Neural cell (in vitro differentiated cells): ENCODE data around the gene CD84. TPM values are rescaled to one million over a fixed set of nuclear protein-coding genes. Genes with fewer than 3 reads are reported as not detected.
"Not testable (repeated sequence)": the region's sequence is repeated elsewhere in the genome, so short reads cannot be mapped to it uniquely, and the experiment has no call there.

Experiments used
- H2AFZ ChIP-seq: fragments of 200-600, 300-800 bp; sonication (generic), shearing (Covaris generic); 2 replicates; pipeline ENCODE4 v1.6.0; 2014; ENCODE audit warnings: low read depth, mild to moderate bottlenecking, antibody characterized with exemption, low read length, moderate library complexity
- H3F3A ChIP-seq: fragments of 200-600 bp; shearing (Covaris generic); 2 replicates; pipeline ENCODE4 v1.6.1; 2016; ENCODE audit warnings: mild to moderate bottlenecking, moderate library complexity, mixed read lengths, antibody characterized with exemption, low read length; ENCODE audit not compliant: insufficient read depth, poor library complexity, severe bottlenecking
- H3K27ac ChIP-seq: fragments of 200-600, 300-800 bp; sonication (generic), shearing (Covaris generic); 2 replicates; pipeline ENCODE4 v1.5.1; 2014; ENCODE audit warnings: mild to moderate bottlenecking, low read length, moderate library complexity
- H3K27me3 ChIP-seq: fragments of 300-800, 200-600 bp; sonication (generic), shearing (Covaris generic); 2 replicates; pipeline ENCODE4 v1.6.0; 2014; ENCODE audit warnings: mild to moderate bottlenecking, low read depth, low read length, moderate library complexity; ENCODE audit not compliant: insufficient read depth
- H3K36me3 ChIP-seq: fragments of 300-800, 200-600 bp; sonication (generic), shearing (Covaris generic); 2 replicates; pipeline ENCODE4 v1.5.1; 2014; ENCODE audit warnings: mild to moderate bottlenecking, antibody characterized with exemption, low read length, moderate library complexity; ENCODE audit not compliant: insufficient read depth
- H3K4me2 ChIP-seq: fragments of 300-800, 200-600 bp; sonication (generic), shearing (Covaris generic); 2 replicates; pipeline ENCODE4 v1.6.0; 2014; ENCODE audit warnings: mild to moderate bottlenecking, low read length
- H3K4me3 ChIP-seq: fragments of 300-800, 200-600 bp; sonication (generic), shearing (Covaris generic); 2 replicates; pipeline ENCODE4 v1.5.1; 2014; ENCODE audit warnings: mild to moderate bottlenecking, low read length, moderate library complexity
- H3K79me2 ChIP-seq: fragments of 200-600 bp; shearing (Covaris generic); replicated peaks from 2 replicates; pipeline ENCODE4 v1.6.0; 2014; ENCODE audit warnings: mild to moderate bottlenecking, low read length, moderate library complexity; ENCODE audit not compliant: insufficient read depth
- H3K9ac ChIP-seq: fragments of 300-800, 200-600 bp; sonication (generic), shearing (Covaris generic); 2 replicates; pipeline ENCODE4 v1.6.1; 2016; ENCODE audit warnings: mild to moderate bottlenecking, low read length, mixed read lengths
- H3K9me2 ChIP-seq: fragments of 200-600 bp; shearing (Covaris generic); 2 replicates; pipeline ENCODE4 v1.6.1; 2016; ENCODE audit warnings: mild to moderate bottlenecking, low read length, mixed read lengths; ENCODE audit not compliant: insufficient read depth
- H3K9me3 ChIP-seq: fragments of 200-600, 300-800 bp; sonication (generic), shearing (Covaris generic); 2 replicates; pipeline ENCODE4 v1.6.1; 2016; ENCODE audit warnings: mild to moderate bottlenecking, mixed run types, low read length, moderate library complexity, mixed read lengths
- H4K20me1 ChIP-seq: fragments of 200-600 bp; shearing (Covaris generic); 2 replicates; pipeline ENCODE4 v1.6.1; 2016; ENCODE audit warnings: mild to moderate bottlenecking, mixed run types; ENCODE audit not compliant: insufficient read depth
- CTCF ChIP-seq: fragments of 450-650 bp; IDR thresholded peaks from 2 replicates; pipeline ENCODE4 v1.5.1; 2014; ENCODE audit warnings: antibody characterized with exemption, mild to moderate bottlenecking, moderate library complexity; ENCODE audit not compliant: poor library complexity, severe bottlenecking
- EP300 ChIP-seq: fragments of 450-650 bp; conservative IDR thresholded peaks from 2 replicates; pipeline ENCODE4 v1.6.1; 2014; ENCODE audit warnings: antibody characterized with exemption, mild to moderate bottlenecking, moderate library complexity; ENCODE audit not compliant: poor library complexity, severe bottlenecking
- EZH2 ChIP-seq: fragments of 200-600, 300-800 bp; shearing (Covaris generic), sonication (generic); IDR thresholded peaks from 2 replicates; pipeline ENCODE4 v1.6.1; 2014; ENCODE audit warnings: antibody characterized with exemption, low read length, borderline replicate concordance, mild to moderate bottlenecking; ENCODE audit not compliant: insufficient read depth, poor library complexity, severe bottlenecking
- MXI1 ChIP-seq: fragments of 450-650 bp; conservative IDR thresholded peaks from 2 replicates; pipeline ENCODE4 v1.6.1; 2014; ENCODE audit warnings: antibody characterized with exemption, mild to moderate bottlenecking; ENCODE audit not compliant: poor library complexity, severe bottlenecking
- POLR2AphosphoS5 ChIP-seq: IDR thresholded peaks from 2 replicates; pipeline ENCODE4 v1.6.1; 2012
- RAD21 ChIP-seq: fragments of 450-650 bp; conservative IDR thresholded peaks from 2 replicates; pipeline ENCODE4 v1.6.1; 2014; ENCODE audit warnings: antibody characterized with exemption, mild to moderate bottlenecking, moderate library complexity
- SMC3 ChIP-seq: fragments of 450-650 bp; conservative IDR thresholded peaks from 2 replicates; pipeline ENCODE4 v1.6.1; 2014; ENCODE audit warnings: antibody characterized with exemption, mild to moderate bottlenecking, moderate library complexity; ENCODE audit not compliant: poor library complexity
- TAF1 ChIP-seq: IDR thresholded peaks from 2 replicates; pipeline ENCODE4 v1.6.1; 2012; ENCODE audit warnings: low read depth
- polyA plus RNA-seq: library from polyadenylated mRNA; depleted of rRNA; stranded (reverse); fragments of >200 nt; gene quantifications from 2 replicates; pipeline ENCODE4 v1.2.3, GENCODE V29; 2014
- TF ChIP-seq, protein P1 (sequence below): IDR thresholded peaks from 2 replicates; pipeline ENCODE4 v1.6.1; 2012; ENCODE audit warnings: borderline replicate concordance

The CD84 gene
- polyA plus RNA-seq, 1 donor from 2014 or later, result not detected

DNA sequence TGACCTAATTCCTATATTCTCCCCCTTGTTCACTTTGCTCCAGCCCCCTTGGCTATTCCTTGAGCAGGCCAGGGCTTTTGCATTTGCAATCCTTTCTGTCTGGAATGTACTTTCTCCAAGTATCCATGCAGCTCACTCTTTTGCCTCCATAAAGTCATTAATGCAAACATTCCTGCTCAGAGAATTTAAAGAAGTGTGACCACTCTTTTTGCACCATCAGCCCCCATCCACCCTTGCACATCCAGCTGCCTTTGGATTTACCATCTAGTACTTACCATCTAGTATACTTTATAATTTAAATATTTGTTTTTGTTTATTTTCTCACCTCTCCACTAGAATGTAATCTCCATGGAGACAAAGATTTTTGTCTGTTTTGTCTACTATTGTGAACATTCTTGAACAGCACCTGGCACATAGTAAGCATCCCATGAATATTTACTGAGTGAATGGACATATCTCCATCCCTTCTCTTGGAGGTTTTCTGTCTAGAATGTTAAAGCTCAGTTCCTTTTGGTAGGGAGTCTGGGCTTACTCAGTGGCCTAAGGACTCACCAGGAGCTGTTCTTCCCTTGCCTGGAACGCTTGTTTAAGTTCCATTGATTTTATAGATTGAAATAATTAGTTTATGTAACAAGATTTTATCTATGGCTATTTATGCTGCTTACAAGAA lies 78.8 kb downstream of the CD84 start:
- no peak overlapping the region for H3K27ac ChIP-seq
- H3F3A ChIP-seq, result no peaks in the 10 kb centered on the region
- no peak overlapping the region for H3K9ac ChIP-seq
- H3K4me3 ChIP-seq, result no peak overlapping the region
- no peaks in the 10 kb centered on the region for H3K9me2 ChIP-seq
- no peaks in the 10 kb centered on the region for H3K79me2 ChIP-seq
- no peaks in the 10 kb centered on the region for H4K20me1 ChIP-seq
- no peaks in the 10 kb centered on the region for H3K36me3 ChIP-seq
- no peaks in the 10 kb centered on the region for H3K9me3 ChIP-seq
- H3K27me3 ChIP-seq, result no peaks in the 10 kb centered on the region
- H2AFZ ChIP-seq, result no peak overlapping the region
- H3K4me2 ChIP-seq, result no peak overlapping the region
- no peak for TF ChIP-seq TAF1
- no peak for TF ChIP-seq EP300
- TF ChIP-seq EZH2, result no peak
- TF ChIP-seq MXI1, result no peak
- no peak for TF ChIP-seq RAD21
- TF ChIP-seq POLR2AphosphoS5, result no peak
- no peak for TF ChIP-seq SMC3
- TF ChIP-seq CTCF, result no peak
- TF ChIP-seq, protein P1, sequence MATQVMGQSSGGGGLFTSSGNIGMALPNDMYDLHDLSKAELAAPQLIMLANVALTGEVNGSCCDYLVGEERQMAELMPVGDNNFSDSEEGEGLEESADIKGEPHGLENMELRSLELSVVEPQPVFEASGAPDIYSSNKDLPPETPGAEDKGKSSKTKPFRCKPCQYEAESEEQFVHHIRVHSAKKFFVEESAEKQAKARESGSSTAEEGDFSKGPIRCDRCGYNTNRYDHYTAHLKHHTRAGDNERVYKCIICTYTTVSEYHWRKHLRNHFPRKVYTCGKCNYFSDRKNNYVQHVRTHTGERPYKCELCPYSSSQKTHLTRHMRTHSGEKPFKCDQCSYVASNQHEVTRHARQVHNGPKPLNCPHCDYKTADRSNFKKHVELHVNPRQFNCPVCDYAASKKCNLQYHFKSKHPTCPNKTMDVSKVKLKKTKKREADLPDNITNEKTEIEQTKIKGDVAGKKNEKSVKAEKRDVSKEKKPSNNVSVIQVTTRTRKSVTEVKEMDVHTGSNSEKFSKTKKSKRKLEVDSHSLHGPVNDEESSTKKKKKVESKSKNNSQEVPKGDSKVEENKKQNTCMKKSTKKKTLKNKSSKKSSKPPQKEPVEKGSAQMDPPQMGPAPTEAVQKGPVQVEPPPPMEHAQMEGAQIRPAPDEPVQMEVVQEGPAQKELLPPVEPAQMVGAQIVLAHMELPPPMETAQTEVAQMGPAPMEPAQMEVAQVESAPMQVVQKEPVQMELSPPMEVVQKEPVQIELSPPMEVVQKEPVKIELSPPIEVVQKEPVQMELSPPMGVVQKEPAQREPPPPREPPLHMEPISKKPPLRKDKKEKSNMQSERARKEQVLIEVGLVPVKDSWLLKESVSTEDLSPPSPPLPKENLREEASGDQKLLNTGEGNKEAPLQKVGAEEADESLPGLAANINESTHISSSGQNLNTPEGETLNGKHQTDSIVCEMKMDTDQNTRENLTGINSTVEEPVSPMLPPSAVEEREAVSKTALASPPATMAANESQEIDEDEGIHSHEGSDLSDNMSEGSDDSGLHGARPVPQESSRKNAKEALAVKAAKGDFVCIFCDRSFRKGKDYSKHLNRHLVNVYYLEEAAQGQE, result no peak

GRCh38 chr1:160499631-160500030 lies 79.7 kb downstream of the CD84 start:
- Histone ChIP-seq H3K36me3 (no peaks in the 10 kb centered on the region), H2AFZ (no peak overlapping the region), H3K9me2 (no peaks in the 10 kb centered on the region), H3K9ac (no peak overlapping the region), H3K79me2 (no peaks in the 10 kb centered on the region), H3K4me2 (no peak overlapping the region), H3F3A (no peaks in the 10 kb centered on the region), H3K27ac (no peak overlapping the region), H3K27me3 (no peaks in the 10 kb centered on the region), H3K4me3 (no peak overlapping the region), H3K9me3 (no peaks in the 10 kb centered on the region), H4K20me1 (no peaks in the 10 kb centered on the region)
- TF ChIP-seq EZH2 (no peak), TAF1 (no peak), SMC3 (no peak), POLR2AphosphoS5 (no peak), RAD21 (no peak), CTCF (no peak), EP300 (no peak), MXI1 (no peak)
- TF ChIP-seq, protein P1, result no peak

GRCh38 chr1:160498301-160499065 lies 80.8 kb downstream of the CD84 start:
- not testable (repeated sequence) for H3K27ac ChIP-seq, H3K9ac ChIP-seq, H3K27me3 ChIP-seq, H2AFZ ChIP-seq, H3K4me3 ChIP-seq, H3F3A ChIP-seq, H3K79me2 ChIP-seq, H3K9me3 ChIP-seq, H4K20me1 ChIP-seq, H3K4me2 ChIP-seq, H3K36me3 ChIP-seq, H3K9me2 ChIP-seq
